GM06990 (cell line): ENCODE results near the gene MEGF11.

Experiments used
- DNase-seq: peaks from one replicate; pipeline ENCODE4 v3.0.0-alpha.2; 2011; ENCODE audit not compliant: insufficient read length; ENCODE audit errors: extremely low read depth
- H3K27me3 ChIP-seq: replicated peaks from 2 replicates; pipeline ENCODE4 v1.6.0; 2011; ENCODE audit warnings: low read length; ENCODE audit not compliant: control insufficient read depth, insufficient read depth
- H3K36me3 ChIP-seq: 2 replicates; pipeline ENCODE4 v1.5.1; 2011; ENCODE audit warnings: low read length; ENCODE audit not compliant: control insufficient read depth, insufficient read depth
- H3K4me3 ChIP-seq: replicated peaks from 2 replicates; pipeline ENCODE4 v1.5.1; 2011; ENCODE audit warnings: low read depth, mild to moderate bottlenecking, control low read depth, low read length
- CTCF ChIP-seq: IDR thresholded peaks from 2 replicates; pipeline ENCODE4 v1.5.1; 2011; ENCODE audit warnings: low read length, control low read depth, mild to moderate bottlenecking, inconsistent platforms; ENCODE audit not compliant: insufficient read depth, poor library complexity, severe bottlenecking

The MEGF11 gene

DNA sequence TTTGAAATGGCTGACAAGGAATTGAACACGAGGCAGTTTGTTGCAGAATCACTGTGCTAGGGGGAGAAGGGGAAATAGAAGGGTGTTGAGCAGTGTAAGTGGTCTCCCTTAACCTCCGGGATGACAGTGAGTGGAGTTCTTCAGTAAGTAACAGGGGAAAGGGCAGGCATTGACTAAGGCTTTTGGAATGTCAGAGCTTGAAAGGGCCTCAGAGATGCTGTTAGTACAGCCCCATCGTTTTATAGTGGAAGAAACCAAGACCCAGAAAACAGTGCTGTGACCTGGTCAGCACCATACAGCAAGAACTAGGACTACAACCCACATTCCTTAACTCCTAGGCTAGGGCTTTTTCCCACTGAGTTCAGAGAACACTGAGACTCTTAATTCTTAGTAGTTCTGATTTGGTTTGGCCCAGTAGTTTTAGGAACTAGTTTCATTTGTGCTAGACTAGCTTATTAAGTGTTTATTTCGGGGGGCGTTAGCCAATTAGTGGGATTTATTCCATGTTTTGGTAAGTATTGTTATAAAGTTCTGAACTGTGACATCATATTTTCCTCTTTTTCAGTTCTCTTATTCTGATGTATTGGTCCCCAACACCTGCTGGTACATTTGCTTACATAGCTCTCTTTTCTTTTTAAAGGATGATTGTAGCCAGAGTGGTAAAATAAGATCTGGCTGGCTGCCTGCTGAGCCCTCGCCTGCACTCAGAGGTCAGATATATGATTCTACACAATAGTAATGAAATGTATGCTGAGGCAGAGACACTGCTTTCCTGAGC is 350.1 kb downstream of the MEGF11 start:
- H3K27me3 ChIP-seq = no peaks in the 10 kb centered on the region
- TF ChIP-seq CTCF = no peak
- DNase-seq = no peak
- peaks cover 8% of the 10 kb centered on the region for H3K36me3 ChIP-seq
- H3K4me3 ChIP-seq = no peak overlapping the region

GRCh38 chr15:65902373-65902772 is 351.2 kb downstream of the MEGF11 start:
- H3K36me3 ChIP-seq = peaks cover 8% of the 10 kb centered on the region
- peak; percentile 63 for DNase-seq
- TF ChIP-seq CTCF = no peak

GRCh38 chr15:65901836-65902235 is 351.7 kb downstream of the MEGF11 start:
- Histone ChIP-seq H3K4me3 (no peak overlapping the region), H3K36me3 (peaks cover 8% of the 10 kb centered on the region), H3K27me3 (no peaks in the 10 kb centered on the region)
- DNase-seq = no peak
- no peak for TF ChIP-seq CTCF

More at GRCh38 chr15:65902373-65902772, 351.2 kb downstream of the MEGF11 start:
- no peaks in the 10 kb centered on the region for H3K27me3 ChIP-seq
- no peak overlapping the region for H3K4me3 ChIP-seq

GRCh38 chr15:65901336-65901735 is 352.2 kb downstream of the MEGF11 start:
- H3K27me3 ChIP-seq = no peaks in the 10 kb centered on the region
- H3K4me3 ChIP-seq = no peak overlapping the region
- DNase-seq = no peak
- no peak for TF ChIP-seq CTCF
- peaks cover 8% of the 10 kb centered on the region for H3K36me3 ChIP-seq

DNA sequence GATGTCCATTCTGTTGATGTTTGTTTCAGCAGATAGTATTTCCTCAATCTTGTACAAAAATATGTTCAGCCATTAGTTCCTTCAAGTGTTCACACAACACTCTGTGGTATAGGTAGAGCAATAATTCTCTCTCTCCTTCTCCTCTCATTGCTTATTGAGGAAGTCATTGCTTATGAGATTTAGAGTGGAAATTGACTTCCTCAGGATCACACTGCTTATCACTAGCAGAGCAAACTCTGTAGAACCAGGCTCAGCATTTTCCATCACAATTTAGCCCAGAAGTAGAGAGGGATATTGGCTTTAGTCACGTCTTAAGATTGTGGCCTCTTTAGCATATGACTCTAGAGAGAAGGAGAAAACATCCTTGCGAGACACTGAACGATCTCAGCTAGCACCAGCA is 353.1 kb downstream of the MEGF11 start:
- DNase-seq = no peak
- no peak for TF ChIP-seq CTCF
- H3K36me3 ChIP-seq = peaks cover 7% of the 10 kb centered on the region
- no peaks in the 10 kb centered on the region for H3K27me3 ChIP-seq
- no peak overlapping the region for H3K4me3 ChIP-seq
